GM12892 (cell line): ENCODE measurements around the gene FAM9A. TPM values are rescaled to one million over a fixed set of nuclear protein-coding genes. Genes with fewer than 3 reads are reported as not detected.

Experiments
- DNase-seq: peaks from one replicate; pipeline ENCODE4 v3.0.0; 2011; ENCODE audit not compliant: insufficient read length
- FAIRE-seq: peaks from 2 replicates; lab custom pipeline; 2011; peaks lifted over from hg19 to GRCh38; lab: Jason Lieb, UNC
- POLR2A ChIP-seq: IDR thresholded peaks from 2 replicates; pipeline ENCODE4 v1.6.1; 2011; ENCODE audit warnings: low read depth, low read length, control low read depth
- POLR2AphosphoS5 ChIP-seq: IDR thresholded peaks from 2 replicates; pipeline ENCODE4 v1.6.1; 2011; ENCODE audit warnings: low read depth, low read length, control low read depth
- TAF1 ChIP-seq: IDR thresholded peaks from 2 replicates; pipeline ENCODE4 v1.6.1; 2011; ENCODE audit warnings: low read depth, mild to moderate bottlenecking, control low read depth, low read length, borderline replicate concordance
- polyA plus RNA-seq: library from polyadenylated mRNA; unstranded; fragments of >200 nt; gene quantifications from one replicate; pipeline ENCODE4 v1.2.1, GENCODE V29; 2012; ENCODE audit warnings: missing spikeins, inconsistent platforms; ENCODE audit not compliant: missing spikeins

The FAM9A gene
- polyA plus RNA-seq: not detected

DNA sequence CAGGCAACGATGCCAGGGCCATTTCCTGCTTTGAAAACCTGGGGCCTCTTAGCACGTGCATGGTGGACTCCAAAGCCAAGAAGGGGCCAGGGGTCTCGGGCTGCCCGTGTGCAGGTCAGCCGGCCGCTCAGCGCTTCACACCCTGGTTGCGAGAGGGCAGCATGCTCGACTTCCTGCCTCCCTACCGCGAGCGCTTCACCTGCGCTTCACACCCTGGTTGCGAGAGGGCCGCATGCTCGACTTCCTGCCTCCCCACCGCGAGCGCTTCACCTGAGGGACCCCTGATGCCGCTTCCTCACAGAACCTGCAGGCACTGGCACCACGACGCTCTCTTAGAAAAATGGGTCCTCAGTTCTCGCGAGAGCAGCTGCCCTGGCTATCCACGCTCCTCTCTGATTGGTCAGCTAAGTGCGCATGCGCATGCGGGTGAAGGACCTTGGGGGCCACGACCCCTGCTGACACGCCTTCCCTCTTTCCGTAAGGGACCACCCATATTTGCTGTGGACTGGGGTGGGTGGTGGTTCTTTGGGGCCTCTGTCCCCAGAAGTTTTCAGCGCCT lies at the start of gene FAM9A:
Gene FAM9A, minus strand, starts transcription at position 343 of the 559 bp plus-strand sequence. CDS start 1,212 bp downstream, outside the sequence.
- TF ChIP-seq TAF1: no peak
- DNase-seq (no peak), FAIRE-seq (no peak)

DNA sequence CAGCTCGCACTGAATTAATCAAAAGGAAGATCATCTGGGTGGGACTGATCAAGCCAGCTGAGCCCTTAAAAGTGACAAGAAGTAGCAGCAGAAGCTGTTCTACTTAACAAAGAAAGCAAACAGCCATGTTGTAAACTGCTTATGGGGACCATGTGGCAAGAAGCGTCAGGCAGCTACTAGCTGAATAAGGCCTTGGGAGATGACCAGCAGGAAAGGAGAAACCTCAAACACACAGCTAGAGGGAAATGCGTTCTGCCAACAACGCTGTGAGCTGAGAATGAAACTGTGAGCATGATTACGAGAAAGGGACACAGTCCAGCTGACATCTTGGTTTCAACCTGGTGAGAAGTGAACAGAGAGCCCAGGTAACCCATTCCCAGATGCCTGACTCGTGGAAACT lies 49.3 kb upstream of the FAM9A start:
- TF ChIP-seq POLR2AphosphoS5 (no peak), TAF1 (no peak), POLR2A (no peak)
- no peak for FAIRE-seq
- no peak for DNase-seq

DNA sequence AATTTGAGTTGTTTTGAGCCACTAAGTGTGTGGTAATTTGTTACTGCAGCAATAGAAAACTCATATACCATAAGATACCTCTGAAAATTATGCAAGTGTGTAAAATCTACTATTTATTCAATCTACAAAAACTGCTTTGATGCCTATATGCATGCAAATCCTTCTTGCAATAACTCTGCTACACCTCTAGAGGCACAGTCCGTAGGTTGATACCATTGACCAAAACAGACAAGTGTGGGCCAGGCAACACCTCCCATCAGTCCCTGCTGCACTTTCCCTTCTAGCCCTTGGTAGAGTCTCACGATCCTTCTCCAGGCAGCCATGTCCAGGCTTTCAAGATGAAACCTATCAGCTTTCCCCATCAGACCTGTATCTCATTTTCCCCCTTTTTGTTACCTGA lies 48.8 kb upstream of the FAM9A start:
- FAIRE-seq: no peak
- no peak for TF ChIP-seq POLR2A
- no peak for TF ChIP-seq TAF1
- no peak for TF ChIP-seq POLR2AphosphoS5
- DNase-seq: no peak

DNA sequence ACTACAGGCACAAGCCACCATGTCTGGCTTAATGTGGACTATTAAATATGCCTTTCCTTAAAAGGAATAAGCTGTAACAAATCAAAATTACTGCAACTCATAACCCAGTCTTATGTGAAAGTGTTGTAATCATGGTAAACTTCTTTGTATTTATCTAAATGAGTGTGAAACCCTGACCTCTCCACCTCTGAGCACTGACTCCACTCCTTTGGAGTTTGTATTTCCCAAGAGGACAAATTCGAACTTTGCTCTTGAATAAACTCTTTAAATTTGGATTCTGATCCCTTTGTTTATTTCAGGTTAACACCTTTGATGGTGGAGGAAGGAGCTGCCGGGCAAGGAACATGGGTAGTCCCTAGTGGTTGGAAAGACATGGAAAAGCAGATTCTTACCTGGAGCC lies 48.3 kb upstream of the FAM9A start:
- TF ChIP-seq POLR2AphosphoS5 (no peak), POLR2A (no peak), TAF1 (no peak)
- no peak for FAIRE-seq
- no peak for DNase-seq

DNA sequence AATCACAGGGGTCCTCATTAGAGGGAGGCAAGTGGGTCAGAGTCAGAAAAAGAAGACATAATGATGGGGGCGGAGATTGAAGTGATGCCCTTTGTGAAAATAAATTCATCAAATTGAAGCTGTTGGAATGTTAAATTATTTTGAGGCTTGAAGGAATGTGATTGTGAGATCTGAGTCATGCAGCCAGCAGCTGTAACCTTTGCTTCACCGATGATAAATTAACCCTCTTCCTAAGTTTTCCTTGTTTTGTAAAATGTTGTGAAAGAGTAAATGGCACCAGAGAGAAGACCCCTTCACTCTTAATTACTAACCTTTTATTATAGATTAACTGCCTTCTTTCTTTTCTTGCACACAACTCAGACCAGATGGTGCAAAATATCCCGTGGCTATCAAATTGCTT lies 47.7 kb upstream of the FAM9A start:
- FAIRE-seq: no peak
- DNase-seq: no peak
- TF ChIP-seq POLR2AphosphoS5 (no peak), TAF1 (no peak), POLR2A (no peak)

DNA sequence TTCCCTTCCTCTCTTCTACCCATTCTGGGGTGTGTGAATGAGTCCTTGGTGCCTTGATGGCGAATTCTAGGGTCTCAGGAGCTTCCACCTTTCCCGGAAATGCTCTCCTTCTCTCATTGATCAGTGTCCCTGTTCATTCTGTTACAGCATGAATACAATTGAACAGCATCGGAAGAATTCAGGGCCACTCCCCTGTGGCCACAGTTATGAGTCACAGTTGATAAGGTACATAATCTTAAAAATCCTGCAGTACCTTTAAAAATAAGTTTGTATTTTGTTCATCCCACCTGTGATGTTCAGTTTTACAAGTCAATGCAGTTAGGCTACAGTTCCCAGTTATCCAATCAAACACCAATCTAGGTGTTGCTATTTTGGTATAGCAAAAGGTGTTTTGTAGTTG lies 47.3 kb upstream of the FAM9A start:
- FAIRE-seq (no peak), DNase-seq (no peak)
- TF ChIP-seq TAF1 (no peak), POLR2A (no peak), POLR2AphosphoS5 (no peak)

DNA sequence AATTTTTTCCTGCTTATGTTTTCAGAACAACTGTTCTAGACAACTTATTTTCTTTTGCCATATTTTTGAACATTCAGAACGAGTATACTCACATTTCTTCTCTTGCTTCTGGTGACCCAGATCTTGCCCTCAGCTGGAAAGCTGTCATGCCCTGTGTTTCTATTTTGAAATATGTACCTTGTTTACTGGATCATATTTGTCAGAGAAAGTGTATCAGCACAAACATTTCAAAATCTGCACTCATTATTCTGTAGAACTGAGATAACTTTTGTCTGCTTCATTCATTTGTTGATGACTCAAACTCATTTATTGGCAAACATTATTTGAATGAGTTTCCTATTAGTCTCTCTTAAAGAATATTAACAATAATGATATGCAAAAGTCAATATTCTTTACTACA lies 46.2 kb upstream of the FAM9A start:
- no peak for TF ChIP-seq POLR2AphosphoS5
- no peak for FAIRE-seq
- DNase-seq: no peak

DNA sequence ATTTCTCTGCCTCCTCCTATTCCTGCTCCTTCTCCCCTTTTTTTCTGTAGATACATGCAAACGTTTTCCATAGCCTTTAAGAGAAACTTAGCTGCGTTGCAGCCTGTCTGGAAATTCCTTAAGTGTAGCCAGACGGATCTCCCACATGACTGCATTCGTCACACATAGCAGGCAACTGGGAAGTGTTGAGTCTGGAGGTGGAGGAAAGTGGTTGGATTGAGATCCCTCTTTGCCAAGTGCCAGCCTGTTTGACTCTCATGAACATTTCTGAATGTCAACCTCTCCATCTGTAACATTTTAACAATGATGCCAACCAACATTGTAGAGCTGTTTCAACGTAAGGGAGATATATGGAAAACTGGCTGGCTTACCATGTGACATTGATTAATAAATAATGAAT lies 45.1 kb upstream of the FAM9A start:
- DNase-seq (no peak), FAIRE-seq (no peak)
- TF ChIP-seq TAF1 (no peak), POLR2A (no peak), POLR2AphosphoS5 (no peak)

DNA sequence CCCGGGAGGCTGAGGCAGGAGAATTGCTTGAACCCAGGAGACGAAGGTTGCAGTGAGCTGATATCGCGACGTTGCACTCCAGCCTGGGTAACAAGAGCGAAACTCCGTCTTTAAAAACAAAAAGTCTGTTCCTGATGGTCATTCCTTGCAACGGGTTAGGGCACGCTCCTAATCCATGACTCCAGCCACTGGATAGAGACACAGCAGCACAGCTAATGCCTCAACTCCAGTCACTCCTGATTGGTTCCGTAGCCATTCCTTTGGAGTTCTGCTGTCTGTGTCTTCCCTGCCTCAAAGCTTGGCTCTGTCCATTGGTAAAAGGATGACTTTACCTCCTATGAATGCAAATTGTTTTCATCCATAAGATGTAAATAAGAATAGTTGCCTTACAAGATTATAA lies 44.3 kb upstream of the FAM9A start:
- DNase-seq (no peak), FAIRE-seq (no peak)
- TF ChIP-seq POLR2AphosphoS5 (no peak), TAF1 (no peak), POLR2A (no peak)

DNA sequence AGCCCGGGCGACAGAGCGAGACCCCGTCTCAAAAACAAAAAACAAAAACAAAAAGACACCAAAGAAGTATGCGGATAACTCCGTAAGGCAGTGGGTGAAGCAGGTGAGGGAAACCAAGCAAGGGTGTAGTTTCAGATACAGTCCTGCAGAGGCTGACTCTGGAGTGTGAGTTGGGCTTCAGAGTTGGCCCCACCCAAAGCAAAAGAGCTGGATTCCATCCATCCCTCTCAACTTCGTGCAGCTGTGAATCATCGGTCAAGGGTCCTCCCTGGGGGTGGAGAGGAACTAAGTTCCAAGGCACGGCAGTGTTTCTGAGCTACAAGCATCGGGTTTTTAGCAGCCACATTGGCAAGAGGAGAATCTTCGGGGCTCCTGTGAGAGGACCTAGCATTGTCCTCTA lies 43.9 kb upstream of the FAM9A start:
- no peak for TF ChIP-seq TAF1
- no peak for TF ChIP-seq POLR2AphosphoS5
- no peak for TF ChIP-seq POLR2A
- DNase-seq (no peak), FAIRE-seq (no peak)

DNA sequence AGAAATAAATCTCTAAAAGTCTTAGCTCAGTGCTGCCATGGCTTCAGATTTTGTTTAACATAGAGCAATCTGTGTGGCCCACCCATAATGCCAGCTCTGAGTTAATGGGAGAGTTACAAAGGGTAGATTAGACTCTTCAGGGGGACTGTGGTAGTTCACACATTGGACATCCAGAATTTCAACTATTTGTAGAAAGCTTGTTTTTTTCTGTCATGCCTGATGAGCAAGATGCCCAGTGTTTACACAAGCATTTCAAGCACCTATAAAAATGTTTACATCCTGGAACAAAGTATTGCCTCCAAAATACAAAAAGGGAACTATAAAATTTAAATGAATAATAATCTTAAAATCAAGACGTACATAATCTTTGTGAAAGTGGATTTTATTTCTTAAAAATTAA lies 43.0 kb upstream of the FAM9A start:
- FAIRE-seq (no peak), DNase-seq (no peak)
- no peak for TF ChIP-seq TAF1
- no peak for TF ChIP-seq POLR2AphosphoS5
- no peak for TF ChIP-seq POLR2A

DNA sequence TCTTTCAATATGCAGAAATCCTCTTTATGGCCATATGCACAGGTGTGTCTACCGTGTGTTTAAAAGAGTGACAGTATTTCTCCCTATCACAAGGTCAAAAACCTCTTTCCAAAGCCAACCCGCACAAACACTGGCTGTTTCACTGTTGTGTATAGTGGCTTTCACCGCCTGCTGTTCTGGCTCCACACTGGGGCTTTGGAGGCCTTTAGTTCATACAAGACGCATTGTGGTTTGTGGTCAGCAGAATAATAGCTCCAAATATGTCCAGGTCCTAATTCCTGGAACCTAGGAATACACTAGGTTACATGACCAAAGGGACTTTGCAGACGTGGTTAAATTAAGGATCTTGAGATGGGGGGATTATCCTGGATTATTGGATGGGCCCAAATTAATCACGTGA lies 40.7 kb upstream of the FAM9A start:
- no peak for DNase-seq
- TF ChIP-seq POLR2A: no peak
- TF ChIP-seq POLR2AphosphoS5: no peak
- TF ChIP-seq TAF1: no peak
- no peak for FAIRE-seq

DNA sequence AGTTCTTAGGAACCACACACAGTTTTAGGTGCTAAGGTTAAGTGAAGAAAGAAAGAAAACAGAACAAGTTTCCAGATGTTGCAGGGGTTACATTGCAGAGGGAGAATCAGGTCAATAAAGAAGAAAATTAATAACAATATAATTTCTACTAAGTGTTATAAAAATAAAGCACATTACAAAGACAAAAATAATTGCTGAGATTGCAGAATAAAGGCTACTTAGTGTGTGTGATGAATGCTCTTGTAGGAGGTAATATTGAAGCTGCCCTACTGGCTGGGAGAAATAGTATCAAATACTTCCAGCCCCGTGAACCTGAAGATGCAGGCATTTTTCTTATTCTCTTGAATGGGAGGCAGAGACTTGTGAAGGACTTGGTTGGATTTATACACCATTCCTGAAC lies 33.2 kb upstream of the FAM9A start:
- no peak for FAIRE-seq
- TF ChIP-seq POLR2A (no peak), TAF1 (no peak), POLR2AphosphoS5 (no peak)
- DNase-seq: no peak
